ENCODE data around the gene DNAJA1. TPM values are rescaled to one million over a fixed set of nuclear protein-coding genes. Genes with fewer than 3 reads are reported as not detected.
A peak's percentile ranks its signal among the peaks of the same experiment; 100 is the strongest.
"Not testable (repeated sequence)": the region's sequence is repeated elsewhere in the genome, so short reads cannot be mapped to it uniquely, and the experiment has no call there.

Gene DNAJA1
- total and polyA plus RNA-seq, 12 donors: 27.3 to 90.4 (median 54.7) TPM

- intact Hi-C loops (cut with DNase I): no loop called here
- TF ChIP-seq CTCF (IDR thresholded peaks at IDR 0.05): no peak
- Histone ChIP-seq H3K36me3 (peaks cover 0 to 85% (median 43%) of the 10 kb centered on the region in 9 donors), H3K4me3 (no peak overlapping the region), H3K27me3 (no peaks in the 10 kb centered on the region), H3K27ac (no peak overlapping the region), H3K4me1 (peaks cover 0 to 20% (median 15%) of the 10 kb centered on the region in 9 donors), H3K9me3 (no peaks in the 10 kb centered on the region)
- DNase-seq (peak in 1 of 2 donors; percentile 9), ATAC-seq (peak in 7 of 8 donors; percentile 23 to 82 (median 57))
- 29 to 37% methylated on average over 6 of the region's 6 CpGs for WGBS, 2 donors
Observed at GRCh38 chr9:32991897-32992594, 33.0 kb upstream of the DNAJA1 start.

GRCh38 chr9:32992595-32993238 is 32.4 kb upstream of the DNAJA1 start:
- Histone ChIP-seq H3K9me3 (no peaks in the 10 kb centered on the region), H3K27me3 (no peaks in the 10 kb centered on the region), H3K4me1 (peaks cover 0 to 20% (median 15%) of the 10 kb centered on the region in 9 donors), H3K27ac (no peak overlapping the region), H3K36me3 (peaks cover 0 to 83% (median 36%) of the 10 kb centered on the region in 9 donors), H3K4me3 (no peak overlapping the region)
- intact Hi-C loops (cut with DNase I): no loop called here
- DNase-seq (no peak), ATAC-seq (peak in 6 of 8 donors; percentile 33 to 45 (median 38))
- WGBS, 2 donors: 34 to 54% methylated on average over 3 of the region's 3 CpGs
- TF ChIP-seq CTCF (IDR thresholded peaks at IDR 0.05): no peak

- not testable (repeated sequence) for H3K27me3 ChIP-seq, H3K9me3 ChIP-seq, ATAC-seq, DNase-seq
- Histone ChIP-seq H3K36me3 (peaks cover 0 to 29% (median 9%) of the 10 kb centered on the region in 9 donors), H3K4me3 (peak overlapping the region; percentile 59 to 97 (median 84)), H3K4me1 (peaks cover 0 to 20% (median 11%) of the 10 kb centered on the region in 9 donors), H3K27ac (peak overlapping the region; percentile 11 to 91 (median 82))
- intact Hi-C loops (cut with DNase I): loop anchor here in 2 of 10 donors (1.0 to 2.0 kb wide), 2 partner anchors 24 to 25 kb away; partner anchors contain the start of gene DNAJA1 (in 2 of the 2)
- WGBS, 2 donors: 13 to 15% methylated on average over 12 of the region's 12 CpGs
Observed at GRCh38 chr9:33000682-33001055, 24.4 kb upstream of the DNAJA1 start.

- ATAC-seq; intact Hi-C loops (cut with DNase I): not testable (repeated sequence)
Observed at GRCh38 chr9:33005335-33005734, 19.7 kb upstream of the DNAJA1 start.

GRCh38 chr9:33007755-33008154 is 17.3 kb upstream of the DNAJA1 start:
- no peak for TF ChIP-seq CTCF (IDR thresholded peaks at IDR 0.05)
- Histone ChIP-seq H3K9me3 (no peaks in the 10 kb centered on the region), H3K27me3 (no peaks in the 10 kb centered on the region), H3K4me3 (no peak overlapping the region), H3K36me3 (no peaks in the 10 kb centered on the region), H3K4me1 (peaks cover 0 to 6% (median 0%) of the 10 kb centered on the region in 9 donors), H3K27ac (no peak overlapping the region)
- intact Hi-C loops (cut with DNase I): no loop called here
- ATAC-seq (no peak), DNase-seq (no peak)
- WGBS, 2 donors: 90 to 93% methylated on average over 4 of the region's 4 CpGs

More at GRCh38 chr9:33005335-33005734, 19.7 kb upstream of the DNAJA1 start:
- not testable (repeated sequence) for H3K27me3 ChIP-seq, DNase-seq, H3K36me3 ChIP-seq, H3K27ac ChIP-seq, H3K9me3 ChIP-seq, H3K4me3 ChIP-seq
- peaks cover 0 to 12% (median 7%) of the 10 kb centered on the region in 9 donors for H3K4me1 ChIP-seq
